HG02852 (cell line): ENCODE results near the gene GRID1.
"Not testable (repeated sequence)": the region's sequence is repeated elsewhere in the genome, so short reads cannot be mapped to it uniquely, and the experiment has no call there.

Experiments
- ATAC-seq: cut with Tn5 transposase; IDR thresholded peaks from one replicate; pipeline ENCODE4 v1.9.1; 2021; ENCODE audit warnings: mild to moderate bottlenecking, moderate library complexity; ENCODE audit not compliant: unreplicated experiment

The GRID1 gene

GRCh38 chr10:86056672-86057071 is 309.9 kb downstream of the GRID1 start:
- no peak for ATAC-seq

- ATAC-seq, result no peak
These were observed 310.7 kb downstream of the GRID1 start for GRCh38 chr10:86055928-86056327.

- ATAC-seq, result no peak
These were observed 312.9 kb downstream of the GRID1 start for GRCh38 chr10:86053675-86054074.

GRCh38 chr10:86051586-86051985 is 315.0 kb downstream of the GRID1 start:
- no peak for ATAC-seq

- ATAC-seq, result no peak
These were observed 317.2 kb downstream of the GRID1 start for GRCh38 chr10:86049442-86049841.

GRCh38 chr10:86048973-86049372 is 317.6 kb downstream of the GRID1 start:
- no peak for ATAC-seq

- ATAC-seq, result no peak
These were observed 318.0 kb downstream of the GRID1 start for GRCh38 chr10:86048571-86048970.

GRCh38 chr10:86047588-86047987 is 319.0 kb downstream of the GRID1 start:
- ATAC-seq, result no peak

- no peak for ATAC-seq
These were observed 319.6 kb downstream of the GRID1 start for GRCh38 chr10:86046845-86047460.

- no peak for ATAC-seq
These were observed 320.7 kb downstream of the GRID1 start for GRCh38 chr10:86045896-86046295.

GRCh38 chr10:86044029-86044428 is 322.6 kb downstream of the GRID1 start:
- ATAC-seq, result no peak

GRCh38 chr10:86043236-86043635 is 323.4 kb downstream of the GRID1 start:
- no peak for ATAC-seq

- ATAC-seq, result no peak
These were observed 324.4 kb downstream of the GRID1 start for GRCh38 chr10:86042161-86042560.

- no peak for ATAC-seq
These were observed 325.5 kb downstream of the GRID1 start for GRCh38 chr10:86041116-86041515.

- no peak for ATAC-seq
These were observed 328.2 kb downstream of the GRID1 start for GRCh38 chr10:86038371-86038770.

GRCh38 chr10:86037096-86037495 is 329.5 kb downstream of the GRID1 start:
- no peak for ATAC-seq

GRCh38 chr10:86036544-86036831 is 330.1 kb downstream of the GRID1 start:
- ATAC-seq, result no peak

GRCh38 chr10:86035791-86036543 is 330.6 kb downstream of the GRID1 start:
- no peak for ATAC-seq

GRCh38 chr10:86034710-86035109 is 331.9 kb downstream of the GRID1 start:
- ATAC-seq, result no peak

- ATAC-seq, result no peak
These were observed 333.0 kb downstream of the GRID1 start for GRCh38 chr10:86033581-86033980.

- not testable (repeated sequence) for ATAC-seq
These were observed 334.5 kb downstream of the GRID1 start for GRCh38 chr10:86032087-86032486.

- ATAC-seq, result no peak
These were observed 336.3 kb downstream of the GRID1 start for GRCh38 chr10:86030312-86030711.

- ATAC-seq, result no peak
These were observed 339.2 kb downstream of the GRID1 start for GRCh38 chr10:86027346-86027745.
